Measurements from ENCODE around the gene RHEX.

The RHEX gene

GRCh38 chr1:206098242-206098919 lies 45.4 kb downstream of the RHEX start:
- no peak for DNase-seq

GRCh38 chr1:206100226-206100815 lies 47.3 kb downstream of the RHEX start:
- no peak for DNase-seq

- DNase-seq = no peak
Measured at GRCh38 chr1:206101351-206102045, 48.5 kb downstream of the RHEX start.

GRCh38 chr1:206102292-206102936 lies 49.4 kb downstream of the RHEX start:
- no peak for DNase-seq

- no peak for DNase-seq
Measured at GRCh38 chr1:206103979-206104378, 51.0 kb downstream of the RHEX start.

GRCh38 chr1:206105464-206105995 lies 52.6 kb downstream of the RHEX start:
- no peak for DNase-seq

- peak; percentile 74 for DNase-seq
Measured at GRCh38 chr1:206106328-206107167, 53.6 kb downstream of the RHEX start.

GRCh38 chr1:206107168-206107544 lies 54.2 kb downstream of the RHEX start:
- no peak for DNase-seq

- no peak for DNase-seq
Measured at GRCh38 chr1:206108635-206109034, 55.7 kb downstream of the RHEX start.

GRCh38 chr1:206109718-206110117 lies 56.7 kb downstream of the RHEX start:
- no peak for DNase-seq

GRCh38 chr1:206110161-206110560 lies 57.2 kb downstream of the RHEX start:
- no peak for DNase-seq

- no peak for DNase-seq
Measured at GRCh38 chr1:206110820-206111219, 57.8 kb downstream of the RHEX start.

GRCh38 chr1:206111271-206111927 lies 58.4 kb downstream of the RHEX start:
- no peak for DNase-seq

GRCh38 chr1:206112600-206113301 lies 59.8 kb downstream of the RHEX start:
- no peak for DNase-seq

- no peak for DNase-seq
Measured at GRCh38 chr1:206114692-206115640, 62.0 kb downstream of the RHEX start.

- DNase-seq = no peak
Measured at GRCh38 chr1:206115791-206116190, 62.8 kb downstream of the RHEX start.

GRCh38 chr1:206116191-206116872 lies 63.4 kb downstream of the RHEX start:
- no peak for DNase-seq

GRCh38 chr1:206116873-206117150 lies 63.8 kb downstream of the RHEX start:
- no peak for DNase-seq

GRCh38 chr1:206117151-206117948 lies 64.4 kb downstream of the RHEX start, which contains the start of gene AVPR1B:
Gene AVPR1B, minus strand, starts transcription at chr1:206117388. Its CDS starts 498 bp downstream, at chr1:206116890.
- peak; percentile 69 for DNase-seq

Measured in NCI-H345 (cell line).